Measurements from ENCODE around the gene TTC7B. TPM values are rescaled to one million over a fixed set of nuclear protein-coding genes. Genes with fewer than 3 reads are reported as not detected.

TTC7B gene
- total RNA-seq, 1 donor from 2014 or later, result 46.0 TPM

- Histone ChIP-seq H3K4me3 (ENCODE audit: low read depth, low read length) (no peak overlapping the region), H3K27me3 (ENCODE audit: control insufficient read depth, insufficient read depth, low read length) (no peaks in the 10 kb centered on the region), H3K36me3 (ENCODE audit: control insufficient read depth, insufficient read depth, low read length) (no peaks in the 10 kb centered on the region)
- TF ChIP-seq CTCF (IDR thresholded peaks at IDR 0.05; ENCODE audit: insufficient read depth, low read length, poor library complexity, severe bottlenecking), result no peak
- DNase-seq (ENCODE audit: low read depth), result no peak
Measured at GRCh38 chr14:90607141-90607540, 209.1 kb downstream of the TTC7B start.

- no peaks in the 10 kb centered on the region for H3K27me3 ChIP-seq (ENCODE audit: control insufficient read depth, insufficient read depth, low read length)
- H3K4me3 ChIP-seq (ENCODE audit: low read depth, low read length), result no peak overlapping the region
- no peak for DNase-seq (ENCODE audit: low read depth)
- TF ChIP-seq CTCF (IDR thresholded peaks at IDR 0.05; ENCODE audit: insufficient read depth, low read length, poor library complexity, severe bottlenecking), result no peak
- H3K36me3 ChIP-seq (ENCODE audit: control insufficient read depth, insufficient read depth, low read length), result no peaks in the 10 kb centered on the region
Measured at GRCh38 chr14:90606434-90606833, 209.8 kb downstream of the TTC7B start.

GRCh38 chr14:90605430-90605829 lies 210.8 kb downstream of the TTC7B start:
- no peak overlapping the region for H3K4me3 ChIP-seq (ENCODE audit: low read depth, low read length)
- TF ChIP-seq CTCF (IDR thresholded peaks at IDR 0.05; ENCODE audit: insufficient read depth, low read length, poor library complexity, severe bottlenecking), result no peak
- no peak for DNase-seq (ENCODE audit: low read depth)
- H3K27me3 ChIP-seq (ENCODE audit: control insufficient read depth, insufficient read depth, low read length), result no peaks in the 10 kb centered on the region
- no peaks in the 10 kb centered on the region for H3K36me3 ChIP-seq (ENCODE audit: control insufficient read depth, insufficient read depth, low read length)

- Histone ChIP-seq H3K27me3 (ENCODE audit: control insufficient read depth, insufficient read depth, low read length) (no peaks in the 10 kb centered on the region), H3K4me3 (ENCODE audit: low read depth, low read length) (no peak overlapping the region), H3K36me3 (ENCODE audit: control insufficient read depth, insufficient read depth, low read length) (no peaks in the 10 kb centered on the region)
- TF ChIP-seq CTCF (IDR thresholded peaks at IDR 0.05; ENCODE audit: insufficient read depth, low read length, poor library complexity, severe bottlenecking), result no peak
- no peak for DNase-seq (ENCODE audit: low read depth)
Measured at GRCh38 chr14:90604356-90604755, 211.9 kb downstream of the TTC7B start.

- H3K4me3 ChIP-seq (ENCODE audit: low read depth, low read length), result no peak overlapping the region
- no peak for TF ChIP-seq CTCF (IDR thresholded peaks at IDR 0.05; ENCODE audit: insufficient read depth, low read length, poor library complexity, severe bottlenecking)
- no peaks in the 10 kb centered on the region for H3K27me3 ChIP-seq (ENCODE audit: control insufficient read depth, insufficient read depth, low read length)
- DNase-seq (ENCODE audit: low read depth), result no peak
- no peaks in the 10 kb centered on the region for H3K36me3 ChIP-seq (ENCODE audit: control insufficient read depth, insufficient read depth, low read length)
Measured at GRCh38 chr14:90603841-90604240, 212.4 kb downstream of the TTC7B start.

- no peak for TF ChIP-seq CTCF (IDR thresholded peaks at IDR 0.05; ENCODE audit: insufficient read depth, low read length, poor library complexity, severe bottlenecking)
- no peak overlapping the region for H3K4me3 ChIP-seq (ENCODE audit: low read depth, low read length)
- no peaks in the 10 kb centered on the region for H3K36me3 ChIP-seq (ENCODE audit: control insufficient read depth, insufficient read depth, low read length)
- DNase-seq (ENCODE audit: low read depth), result no peak
- no peaks in the 10 kb centered on the region for H3K27me3 ChIP-seq (ENCODE audit: control insufficient read depth, insufficient read depth, low read length)
Measured at GRCh38 chr14:90603336-90603735, 212.9 kb downstream of the TTC7B start.
